Activated CD8-positive, alpha-beta T cell treated with anti-CD3 and anti-CD28 coated beads for 36 hours (primary cell): ENCODE measurements around the gene ITGB6. TPM values are rescaled to one million over a fixed set of nuclear protein-coding genes. Genes with fewer than 3 reads are reported as not detected.

Experiments used
- ATAC-seq: fragments of 200-7000 bp; cut with Tn5 transposase; one replicate; pipeline ENCODE4 v1.10.0; 2021; ENCODE audit warnings: mild to moderate bottlenecking, moderate library complexity
- CTCF ChIA-PET: fragments of 350-600 bp; sonication (Branson Sonifier 250); formaldehyde crosslinking; loops from one replicate; lab custom pipeline; 2021; ENCODE audit warnings: antibody characterized with exemption; lab: Charles Lee
- POLR2A ChIA-PET: fragments of 350-600 bp; sonication (Branson Sonifier 250); formaldehyde crosslinking; loops from one replicate; lab custom pipeline; 2021; ENCODE audit warnings: antibody characterized with exemption; lab: Charles Lee
- DNase-seq: peaks from one replicate; pipeline ENCODE4 v3.0.0-alpha.2; 2020
- H3K27ac Mint-ChIP-seq: one replicate; pipeline ENCODE4 v1.8.0; 2021; ENCODE audit warnings: mild to moderate bottlenecking, mixed read lengths
- H3K27me3 Mint-ChIP-seq: one replicate; pipeline ENCODE4 v1.8.0; 2021; ENCODE audit warnings: mixed read lengths
- H3K36me3 Mint-ChIP-seq: one replicate; pipeline ENCODE4 v1.8.0; 2021; ENCODE audit warnings: low read depth, mixed read lengths
- H3K4me1 Mint-ChIP-seq: one replicate; pipeline ENCODE4 v1.8.0; 2021; ENCODE audit warnings: low read depth, mixed read lengths
- H3K4me3 Mint-ChIP-seq: one replicate; pipeline ENCODE4 v1.8.0; 2021; ENCODE audit warnings: mild to moderate bottlenecking, moderate library complexity, mixed read lengths
- H3K9me3 Mint-ChIP-seq: one replicate; pipeline ENCODE4 v1.8.0; 2021; ENCODE audit warnings: mixed read lengths
- intact Hi-C: fragments of 100-400 bp; cut with micrococcal nuclease; formaldehyde crosslinking; loops from one replicate; pipeline ENCODE4 v1.10.0; 2022
- total RNA-seq, 2 experiments: library from RNA; stranded (reverse); gene quantifications; one replicate each; pipeline ENCODE4 v1.2.3, GENCODE V29; 2021
- TF ChIP-seq, protein P1 (sequence below): fragments of 200-600 bp; IDR thresholded peaks from one replicate; pipeline ENCODE4 v1.8.0; 2022; ENCODE audit warnings: antibody characterized with exemption, mild to moderate bottlenecking

The ITGB6 gene
- total RNA-seq, 2 experiments from 2014 or later = not detected

DNA sequence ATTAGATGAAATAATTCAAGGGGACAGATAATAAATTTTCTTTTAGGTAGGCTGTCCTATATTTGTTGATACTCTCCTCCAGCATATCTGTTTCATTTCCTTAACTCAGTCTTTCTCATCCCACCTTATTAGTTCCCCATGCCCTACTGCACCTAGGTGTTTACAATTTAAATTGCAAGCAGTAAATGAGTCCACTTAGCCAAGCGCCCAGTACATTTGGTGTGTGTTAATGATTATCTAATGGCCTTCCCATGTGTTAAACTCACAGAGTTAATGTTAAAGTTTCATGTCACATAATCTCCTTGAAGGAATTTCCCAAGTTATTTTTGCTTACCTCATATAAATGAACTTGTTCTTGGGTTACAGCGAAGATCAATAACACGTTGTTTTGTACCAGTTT, 31.2 kb downstream of the ITGB6 start:
- H3K27me3 Mint-ChIP-seq = no peaks in the 10 kb centered on the region
- POLR2A ChIA-PET = no interaction called here
- CTCF ChIA-PET = interaction anchor here (1.2 kb wide), 1 partner anchor 10 kb away, joined by 3 read pairs; no protein-coding TSS in a partner anchor
- no peak overlapping the region for H3K4me3 Mint-ChIP-seq
- ATAC-seq = no peak
- H3K36me3 Mint-ChIP-seq = no peaks in the 10 kb centered on the region
- H3K27ac Mint-ChIP-seq = no peak overlapping the region
- TF ChIP-seq, protein P1, sequence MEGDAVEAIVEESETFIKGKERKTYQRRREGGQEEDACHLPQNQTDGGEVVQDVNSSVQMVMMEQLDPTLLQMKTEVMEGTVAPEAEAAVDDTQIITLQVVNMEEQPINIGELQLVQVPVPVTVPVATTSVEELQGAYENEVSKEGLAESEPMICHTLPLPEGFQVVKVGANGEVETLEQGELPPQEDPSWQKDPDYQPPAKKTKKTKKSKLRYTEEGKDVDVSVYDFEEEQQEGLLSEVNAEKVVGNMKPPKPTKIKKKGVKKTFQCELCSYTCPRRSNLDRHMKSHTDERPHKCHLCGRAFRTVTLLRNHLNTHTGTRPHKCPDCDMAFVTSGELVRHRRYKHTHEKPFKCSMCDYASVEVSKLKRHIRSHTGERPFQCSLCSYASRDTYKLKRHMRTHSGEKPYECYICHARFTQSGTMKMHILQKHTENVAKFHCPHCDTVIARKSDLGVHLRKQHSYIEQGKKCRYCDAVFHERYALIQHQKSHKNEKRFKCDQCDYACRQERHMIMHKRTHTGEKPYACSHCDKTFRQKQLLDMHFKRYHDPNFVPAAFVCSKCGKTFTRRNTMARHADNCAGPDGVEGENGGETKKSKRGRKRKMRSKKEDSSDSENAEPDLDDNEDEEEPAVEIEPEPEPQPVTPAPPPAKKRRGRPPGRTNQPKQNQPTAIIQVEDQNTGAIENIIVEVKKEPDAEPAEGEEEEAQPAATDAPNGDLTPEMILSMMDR = no peak
- H3K4me1 Mint-ChIP-seq = no peaks in the 10 kb centered on the region
- no peaks in the 10 kb centered on the region for H3K9me3 Mint-ChIP-seq
- DNase-seq = no peak
- intact Hi-C loops = no loop called here

GRCh38 chr2:160167089-160167740, 32.9 kb downstream of the ITGB6 start:
- Mint-ChIP-seq H3K9me3 (no peaks in the 10 kb centered on the region), H3K4me1 (no peaks in the 10 kb centered on the region), H3K27ac (no peak overlapping the region), H3K36me3 (no peaks in the 10 kb centered on the region), H3K4me3 (no peak overlapping the region), H3K27me3 (no peaks in the 10 kb centered on the region)
- DNase-seq = no peak
- no peak for ATAC-seq
- POLR2A ChIA-PET = no interaction called here
- CTCF ChIA-PET = no interaction called here
- TF ChIP-seq, protein P1 = no peak
- intact Hi-C loops = no loop called here

DNA sequence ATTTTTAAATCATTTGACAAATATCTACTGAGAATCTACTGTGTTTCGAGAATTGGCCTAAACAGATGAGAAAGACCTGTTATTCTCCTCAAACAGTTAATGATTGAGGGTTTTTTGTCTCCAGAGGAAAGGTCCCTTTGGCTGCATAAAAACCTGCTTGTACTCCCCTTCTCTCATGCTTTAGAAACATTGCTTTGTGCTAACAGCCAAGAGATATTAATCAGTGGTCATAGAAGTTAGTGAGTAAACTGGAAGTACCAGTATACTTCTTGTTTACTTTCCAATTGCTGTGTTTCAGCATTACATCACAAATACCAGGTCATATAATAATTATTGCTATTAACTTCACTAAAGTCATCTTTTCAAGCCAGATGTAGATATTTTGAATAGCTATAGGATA, 34.1 kb downstream of the ITGB6 start:
- ChIA-PET POLR2A (no interaction called here), CTCF (no interaction called here)
- H3K9me3 Mint-ChIP-seq = no peaks in the 10 kb centered on the region
- no peak overlapping the region for H3K27ac Mint-ChIP-seq
- H3K27me3 Mint-ChIP-seq = peaks cover 2% of the 10 kb centered on the region
- intact Hi-C loops = no loop called here
- H3K4me1 Mint-ChIP-seq = no peaks in the 10 kb centered on the region
- no peak for DNase-seq
- no peak overlapping the region for H3K4me3 Mint-ChIP-seq
- H3K36me3 Mint-ChIP-seq = no peaks in the 10 kb centered on the region
- ATAC-seq = no peak
- TF ChIP-seq, protein P1 = no peak

DNA sequence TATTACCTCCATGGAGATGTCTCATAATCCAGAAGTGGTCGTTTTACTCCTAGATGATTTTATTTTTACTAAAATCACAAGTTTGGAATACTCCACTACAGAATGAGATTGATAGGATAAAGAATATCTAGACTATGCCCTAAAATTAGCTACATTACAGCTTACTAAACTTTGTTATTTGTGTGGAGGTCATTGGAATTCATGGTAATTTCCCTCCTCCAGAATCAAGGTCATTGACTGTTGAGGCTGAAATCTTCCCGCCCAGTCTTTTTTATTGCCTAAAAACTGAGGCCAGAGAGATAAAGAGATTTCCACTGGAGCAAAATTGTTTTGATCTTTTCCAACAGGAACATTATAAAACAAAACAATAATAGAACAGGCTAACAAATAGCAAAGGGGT, 35.0 kb downstream of the ITGB6 start:
- TF ChIP-seq, protein P1 = no peak
- CTCF ChIA-PET = no interaction called here
- H3K36me3 Mint-ChIP-seq = no peaks in the 10 kb centered on the region
- intact Hi-C loops = no loop called here
- H3K4me3 Mint-ChIP-seq = no peak overlapping the region
- H3K9me3 Mint-ChIP-seq = no peaks in the 10 kb centered on the region
- POLR2A ChIA-PET = no interaction called here
- ATAC-seq (no peak), DNase-seq (no peak)
- no peaks in the 10 kb centered on the region for H3K4me1 Mint-ChIP-seq
- H3K27ac Mint-ChIP-seq = no peak overlapping the region
- peaks cover 2% of the 10 kb centered on the region for H3K27me3 Mint-ChIP-seq

GRCh38 chr2:160157861-160158829, 41.9 kb downstream of the ITGB6 start:
- Mint-ChIP-seq H3K4me1 (no peaks in the 10 kb centered on the region), H3K9me3 (peaks cover 2% of the 10 kb centered on the region), H3K36me3 (no peaks in the 10 kb centered on the region), H3K27me3 (peaks cover 4% of the 10 kb centered on the region), H3K4me3 (no peak overlapping the region), H3K27ac (no peak overlapping the region)
- no peak for DNase-seq
- CTCF ChIA-PET = no interaction called here
- TF ChIP-seq, protein P1 = no peak
- POLR2A ChIA-PET = no interaction called here
- intact Hi-C loops = no loop called here
- ATAC-seq = no peak
